ENCODE data around the gene SLC6A12.

DNA sequence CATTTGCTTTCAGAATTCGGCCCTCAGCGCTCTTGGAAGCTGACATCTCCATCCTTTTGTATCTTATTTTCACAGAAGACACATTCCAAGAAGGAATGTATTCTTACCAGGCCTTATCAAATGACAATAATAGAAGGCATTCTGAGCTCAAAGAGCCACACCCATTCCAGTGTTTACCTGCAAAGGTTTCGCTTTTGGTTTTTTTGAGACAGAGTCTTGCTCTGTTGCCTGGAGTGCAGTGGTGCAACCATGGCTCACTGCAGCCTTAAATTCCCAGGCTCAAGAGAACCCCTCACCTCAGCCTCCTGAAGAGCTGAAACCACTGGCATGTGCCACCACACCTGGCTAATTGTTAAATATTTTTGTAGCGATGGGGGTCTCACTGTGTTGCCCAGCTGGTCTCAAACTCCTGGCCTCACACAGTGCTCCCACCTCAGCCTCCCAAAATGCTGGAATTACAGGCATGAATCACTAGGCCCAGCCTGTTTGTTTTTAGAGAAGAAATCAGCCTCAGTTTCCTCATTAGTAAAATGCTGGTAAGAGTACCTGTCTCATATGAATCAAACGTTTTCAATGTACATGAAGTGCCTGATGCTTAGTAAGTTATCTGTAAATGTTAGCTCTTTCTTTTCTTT lies 69.2 kb downstream of the SLC6A12 start:
- TF ChIP-seq, protein P1, sequence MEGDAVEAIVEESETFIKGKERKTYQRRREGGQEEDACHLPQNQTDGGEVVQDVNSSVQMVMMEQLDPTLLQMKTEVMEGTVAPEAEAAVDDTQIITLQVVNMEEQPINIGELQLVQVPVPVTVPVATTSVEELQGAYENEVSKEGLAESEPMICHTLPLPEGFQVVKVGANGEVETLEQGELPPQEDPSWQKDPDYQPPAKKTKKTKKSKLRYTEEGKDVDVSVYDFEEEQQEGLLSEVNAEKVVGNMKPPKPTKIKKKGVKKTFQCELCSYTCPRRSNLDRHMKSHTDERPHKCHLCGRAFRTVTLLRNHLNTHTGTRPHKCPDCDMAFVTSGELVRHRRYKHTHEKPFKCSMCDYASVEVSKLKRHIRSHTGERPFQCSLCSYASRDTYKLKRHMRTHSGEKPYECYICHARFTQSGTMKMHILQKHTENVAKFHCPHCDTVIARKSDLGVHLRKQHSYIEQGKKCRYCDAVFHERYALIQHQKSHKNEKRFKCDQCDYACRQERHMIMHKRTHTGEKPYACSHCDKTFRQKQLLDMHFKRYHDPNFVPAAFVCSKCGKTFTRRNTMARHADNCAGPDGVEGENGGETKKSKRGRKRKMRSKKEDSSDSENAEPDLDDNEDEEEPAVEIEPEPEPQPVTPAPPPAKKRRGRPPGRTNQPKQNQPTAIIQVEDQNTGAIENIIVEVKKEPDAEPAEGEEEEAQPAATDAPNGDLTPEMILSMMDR (conservative IDR thresholded peaks at IDR 0.05): no peak
- no peak for TF ChIP-seq EZH2 (IDR thresholded peaks at IDR 0.05; ENCODE audit: low read depth)
